ENCODE results near the gene DMRTC2.
A peak's percentile ranks its signal among the peaks of the same experiment; 100 is the strongest.

DMRTC2 gene

DNA sequence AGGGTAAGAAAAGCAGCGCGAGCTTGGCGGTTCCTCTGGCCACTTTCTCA lies at the start of gene DMRTC2:
Gene DMRTC2, plus strand, starts transcription at position 42 of the 50 bp plus-strand sequence. CDS start 2,387 bp downstream, outside the sequence.
- no peak for DNase-seq (ENCODE audit: low read depth)

DNA sequence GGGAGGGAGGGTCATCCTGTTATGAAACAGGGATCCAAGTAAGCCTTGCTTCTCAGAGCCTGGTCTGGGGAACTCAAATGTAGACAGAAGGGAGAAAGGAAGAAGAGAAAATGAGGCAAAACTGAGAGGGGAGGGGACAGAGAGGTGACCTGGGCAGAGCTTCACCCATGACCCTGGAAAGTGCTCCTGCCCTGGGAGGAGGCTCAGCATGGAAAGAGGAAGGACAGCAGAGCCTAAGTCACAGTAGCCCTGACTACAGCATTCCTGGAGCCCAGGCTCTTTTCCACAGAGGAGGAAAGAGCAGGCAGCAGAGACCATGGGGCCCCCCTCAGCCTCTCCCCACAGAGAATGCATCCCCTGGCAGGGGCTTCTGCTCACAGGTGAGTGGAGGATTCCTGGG lies 48.5 kb upstream of the DMRTC2 start, which contains the start of gene CEACAM3:
Gene CEACAM3, plus strand, starts transcription at position 226 of the 400 bp plus-strand sequence. Its CDS starts 91 bp downstream, at position 317.
- DNase-seq (ENCODE audit: low read depth): no peak

DNA sequence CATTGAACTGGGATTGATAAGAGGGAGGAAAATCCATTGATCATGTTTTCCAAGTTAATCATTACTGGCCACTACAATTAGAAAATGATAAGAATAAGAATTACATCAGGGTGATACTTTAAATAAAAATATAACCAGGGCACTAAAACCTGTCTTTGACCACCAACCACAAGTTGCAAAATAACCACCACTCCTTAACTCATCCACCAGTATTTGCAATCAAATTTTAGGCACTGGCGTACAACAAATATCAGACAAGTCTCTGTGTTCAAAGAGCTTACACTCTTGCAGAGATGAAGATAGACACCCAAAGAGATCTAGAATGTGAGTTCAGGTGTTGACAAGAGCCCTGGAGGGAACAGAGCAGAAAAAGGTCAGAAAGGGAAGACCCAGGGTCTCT lies 47.9 kb upstream of the DMRTC2 start:
- DNase-seq (ENCODE audit: low read depth): no peak

DNA sequence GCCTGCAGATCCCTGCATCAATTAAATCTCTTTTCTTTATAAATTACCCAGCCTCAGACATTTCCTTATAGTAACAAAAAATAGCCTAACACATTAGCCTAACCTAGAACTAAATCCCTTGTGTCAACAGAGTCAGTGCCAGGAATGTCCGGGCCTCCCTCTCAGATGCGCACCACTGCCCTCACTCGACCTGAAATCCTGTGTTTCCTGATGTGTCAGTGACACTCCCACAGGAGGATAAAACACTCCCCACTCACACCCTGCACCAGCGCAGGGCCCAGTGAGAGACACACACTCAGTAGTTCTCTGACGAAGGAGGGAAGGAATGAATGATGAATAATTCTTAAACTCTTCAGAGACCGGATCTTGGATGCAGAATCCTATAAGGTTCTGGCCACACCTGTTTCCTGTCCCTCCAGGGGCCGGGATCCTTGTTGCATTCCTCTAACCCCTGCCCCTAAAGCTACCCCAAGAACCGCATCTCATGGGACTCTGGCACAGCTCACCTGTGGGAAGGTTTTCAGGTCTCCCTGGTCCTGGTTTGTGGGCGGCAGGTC lies 45.3 kb upstream of the DMRTC2 start:
- no peak for DNase-seq (ENCODE audit: low read depth)

DNA sequence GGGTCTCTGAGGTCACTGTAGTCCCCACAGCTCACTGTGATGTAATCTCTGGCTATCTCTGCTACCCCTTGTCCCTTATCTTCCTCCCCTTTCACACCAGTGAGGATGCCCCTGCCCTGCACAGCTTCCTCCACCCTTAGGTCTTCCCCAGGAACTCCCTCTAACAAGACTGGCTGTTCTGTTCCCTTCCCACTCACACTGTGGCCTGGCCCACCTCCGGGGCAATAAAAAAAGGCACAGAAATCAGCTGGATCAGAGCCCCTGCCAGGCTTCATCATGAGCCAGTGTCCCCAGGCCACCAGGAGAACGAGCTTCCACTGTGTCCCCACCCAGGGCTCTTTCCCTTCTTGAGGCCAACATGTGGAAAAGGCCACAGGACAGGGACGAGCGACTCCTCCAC lies 43.8 kb upstream of the DMRTC2 start:
- no peak for DNase-seq (ENCODE audit: low read depth)

DNA sequence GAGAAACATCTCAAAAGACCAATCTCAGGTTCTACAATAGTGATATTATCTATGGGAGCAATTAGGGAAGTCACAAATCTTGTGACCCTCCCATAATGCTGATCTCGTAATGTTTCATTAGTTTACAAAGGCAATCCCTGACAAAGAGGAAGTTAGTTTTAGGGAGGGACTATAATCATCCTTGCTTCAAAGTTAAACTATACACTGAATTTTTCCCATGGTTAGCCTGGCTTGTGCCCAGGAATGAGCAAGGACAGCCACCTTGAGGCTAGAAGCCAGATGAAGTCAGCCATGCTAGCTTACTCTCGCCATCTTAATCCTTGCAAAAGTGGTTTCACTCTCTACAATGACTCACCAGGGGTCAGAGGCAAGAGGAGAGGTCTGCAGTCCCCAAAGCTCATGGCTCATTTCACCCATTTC lies 43.0 kb upstream of the DMRTC2 start:
- DNase-seq (ENCODE audit: low read depth): no peak

DNA sequence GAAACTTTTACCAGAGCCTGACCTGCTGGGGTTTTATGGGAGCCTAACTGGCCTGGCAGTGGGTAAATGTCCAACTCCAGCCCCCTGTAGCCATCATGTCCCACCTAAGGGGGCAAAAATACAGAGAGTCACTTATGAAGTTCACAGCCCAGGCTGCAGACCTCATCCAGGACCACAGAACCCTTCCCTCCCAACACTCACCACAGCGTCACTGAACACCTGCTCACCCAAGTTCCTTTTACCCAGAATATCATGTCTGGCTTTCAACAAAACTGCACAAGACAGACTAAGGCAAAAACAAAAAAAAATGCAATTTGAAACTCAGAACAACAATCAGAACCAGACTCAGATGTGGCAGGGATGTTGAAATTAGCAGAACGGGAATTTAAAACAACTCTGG lies 42.1 kb upstream of the DMRTC2 start:
- no peak for DNase-seq (ENCODE audit: low read depth)

DNA sequence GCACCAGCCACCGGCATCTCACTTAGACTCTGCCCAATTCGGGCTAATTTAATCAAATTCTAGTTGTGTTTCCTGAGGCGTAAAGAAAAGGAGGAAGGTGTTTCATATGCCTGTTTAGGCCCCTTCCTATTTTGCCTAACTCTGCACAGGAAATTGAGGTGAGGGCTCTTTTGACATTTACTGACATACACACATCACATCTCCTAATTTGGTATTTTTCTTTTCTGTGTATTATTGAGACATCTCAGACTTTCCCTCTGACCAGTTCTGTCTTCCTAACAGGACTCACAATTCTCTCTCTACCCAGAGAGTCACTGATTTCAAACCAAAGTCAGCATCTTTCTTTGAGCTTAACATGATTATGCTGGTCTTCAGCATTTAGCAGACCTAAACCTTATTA lies 40.5 kb upstream of the DMRTC2 start:
- no peak for DNase-seq (ENCODE audit: low read depth)

DNA sequence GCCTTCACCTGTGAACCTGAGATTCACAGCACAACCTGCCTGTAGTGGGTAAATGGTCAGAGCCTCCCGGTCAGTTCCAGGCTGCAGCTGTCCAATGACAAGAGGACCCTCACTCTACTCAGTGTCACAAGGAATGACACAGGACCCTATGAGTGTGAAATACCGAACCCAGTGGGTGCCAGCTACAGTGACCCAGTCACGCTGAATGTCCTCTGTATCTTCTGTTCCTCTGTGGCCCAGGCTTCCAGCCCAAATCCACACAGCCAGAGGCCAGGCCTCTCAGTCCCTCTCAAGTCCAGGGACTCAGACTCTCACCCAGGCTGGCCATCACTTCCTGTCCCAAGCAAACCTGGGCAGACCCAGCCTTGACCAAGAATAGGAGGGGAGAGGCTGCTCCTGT lies 37.7 kb upstream of the DMRTC2 start:
- no peak for DNase-seq (ENCODE audit: low read depth)

DNA sequence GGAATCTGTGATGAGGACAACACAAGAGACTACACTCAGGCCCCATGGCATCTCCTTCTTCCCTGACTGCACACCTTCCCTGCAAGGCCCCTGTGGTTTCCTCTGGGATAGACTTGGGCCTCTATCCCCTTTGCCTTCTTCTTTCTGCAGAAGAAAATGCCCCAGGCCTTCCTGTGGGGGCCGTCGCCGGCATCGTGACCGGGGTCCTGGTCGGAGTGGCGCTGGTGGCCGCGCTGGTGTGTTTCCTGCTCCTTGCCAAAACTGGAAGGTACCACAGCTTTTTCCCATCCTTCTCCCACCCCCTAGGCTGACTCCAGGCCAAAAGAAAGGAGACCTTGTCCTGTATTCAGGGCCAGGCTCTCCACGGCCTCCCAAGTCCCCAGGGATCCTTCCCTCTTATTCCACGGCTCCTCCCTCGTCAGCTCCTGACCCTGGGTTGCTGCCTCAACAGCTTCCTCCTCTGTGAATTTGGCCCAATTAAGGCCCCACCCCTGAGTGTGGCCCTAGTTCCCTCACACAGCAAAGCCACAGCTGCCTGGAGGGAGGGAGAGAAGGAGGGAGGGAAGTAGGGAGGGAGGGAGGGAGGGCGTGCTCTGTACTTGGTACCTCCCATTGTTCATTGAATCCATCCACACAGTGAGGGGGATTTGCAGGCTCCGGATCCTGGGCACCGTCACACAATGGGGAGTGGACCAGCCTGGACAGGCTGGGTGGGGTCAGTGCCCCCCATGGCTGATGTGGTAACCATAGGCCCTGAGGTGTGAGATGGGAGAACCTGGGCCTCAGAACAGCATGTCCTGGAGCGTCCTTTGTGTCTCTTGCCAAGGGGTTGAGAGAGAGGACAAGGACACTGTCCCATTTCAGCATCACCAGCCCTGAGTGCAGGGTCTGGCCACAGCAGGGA lies 35.9 kb upstream of the DMRTC2 start:
- no peak for DNase-seq (ENCODE audit: low read depth)

DNA sequence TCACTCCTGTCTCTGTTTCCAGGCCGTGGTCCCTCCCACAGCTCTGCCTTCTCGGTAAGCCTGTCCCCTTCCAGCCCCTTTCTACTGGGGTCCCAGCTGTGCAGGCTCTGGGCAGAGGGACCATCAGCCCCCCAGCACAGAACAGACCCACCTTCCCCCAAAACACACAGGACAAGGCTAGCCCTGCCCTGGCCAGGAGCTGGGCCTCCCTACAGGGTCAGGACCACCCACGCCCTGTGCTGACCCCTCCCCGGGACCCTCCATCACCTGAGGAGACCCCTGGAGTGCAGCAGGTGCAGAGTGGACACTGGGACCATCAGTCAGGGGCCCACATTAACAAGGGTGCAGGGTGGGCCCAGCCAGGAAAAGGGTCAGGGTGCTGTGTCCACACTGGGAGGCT lies 34.5 kb upstream of the DMRTC2 start:
- DNase-seq (ENCODE audit: low read depth): no peak

DNA sequence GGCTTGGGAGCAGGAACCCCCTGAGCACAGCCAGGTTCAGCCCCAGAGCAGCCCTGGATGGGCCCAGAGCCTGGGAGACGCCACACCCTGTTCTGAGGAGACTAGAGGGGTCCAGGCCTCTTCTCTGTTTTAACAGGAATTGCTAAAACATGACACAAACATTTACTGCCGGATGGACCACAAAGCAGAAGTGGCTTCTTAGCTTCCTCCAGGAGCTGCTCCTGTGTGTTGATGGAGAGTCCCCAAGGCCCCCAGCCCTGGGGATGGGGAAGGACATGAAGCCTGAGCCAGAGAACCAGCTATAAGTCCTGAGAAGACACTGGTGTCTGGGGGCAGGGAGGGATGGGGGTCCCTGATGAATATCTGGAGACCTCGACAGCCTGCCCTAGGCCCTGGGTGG lies 33.8 kb upstream of the DMRTC2 start:
- DNase-seq (ENCODE audit: low read depth): no peak

DNA sequence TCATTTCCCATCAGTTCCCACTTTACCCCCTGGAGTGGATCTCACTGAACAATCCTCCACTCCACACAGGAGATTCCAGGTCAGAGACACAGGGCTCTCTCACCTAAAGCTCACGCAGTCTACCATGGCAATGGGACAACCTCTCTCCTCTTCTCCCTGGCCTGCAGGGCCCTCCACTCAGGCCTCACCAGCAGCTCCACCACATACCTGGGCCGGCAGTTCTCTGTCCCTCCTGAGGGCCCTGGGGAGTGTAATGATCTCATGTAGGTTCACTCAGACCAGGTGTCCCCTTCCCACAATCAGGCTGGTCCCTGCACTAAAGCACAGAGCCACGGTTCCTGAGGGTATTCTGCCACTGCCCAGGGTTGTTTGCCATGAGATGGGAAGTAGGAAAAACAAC lies 32.9 kb upstream of the DMRTC2 start:
- DNase-seq (ENCODE audit: low read depth): no peak

DNA sequence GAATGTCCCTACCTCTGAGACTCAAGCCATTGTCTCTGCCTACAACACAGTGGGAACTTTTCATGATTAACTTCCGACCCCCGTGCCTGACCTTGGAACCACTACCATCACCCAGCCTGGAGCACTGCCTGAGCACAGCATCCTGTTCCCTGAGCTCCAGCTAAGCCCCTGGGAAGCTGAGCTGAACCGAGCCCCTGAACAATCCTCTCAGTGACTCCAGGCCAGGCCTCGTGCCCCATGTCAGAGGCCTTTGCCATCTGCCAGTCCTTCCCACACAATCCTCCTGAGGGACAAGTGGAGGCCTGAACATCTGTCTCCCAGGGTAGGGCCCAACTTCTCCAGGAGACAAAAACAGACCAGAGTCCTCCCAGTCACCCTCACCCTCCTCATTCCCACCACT lies 30.9 kb upstream of the DMRTC2 start:
- DNase-seq (ENCODE audit: low read depth): no peak

DNA sequence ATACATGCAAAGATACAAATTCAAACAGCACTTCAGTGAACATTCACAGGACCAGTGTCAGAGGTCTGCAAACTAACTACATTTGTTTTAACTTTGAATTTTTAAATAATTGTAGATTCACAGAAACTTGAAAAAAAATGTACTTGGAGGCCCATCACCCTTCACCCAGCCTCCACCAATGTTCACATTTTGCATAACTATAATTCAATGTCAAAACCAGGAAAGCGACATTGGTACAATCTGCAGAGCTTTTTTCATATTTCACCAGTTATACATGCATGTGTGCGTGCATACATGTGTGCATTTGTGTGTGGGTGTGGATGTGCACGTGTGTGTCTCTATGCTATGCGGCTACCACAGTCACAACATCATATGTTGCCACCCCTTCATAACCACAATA lies 29.5 kb upstream of the DMRTC2 start:
- DNase-seq (ENCODE audit: low read depth): no peak

DNA sequence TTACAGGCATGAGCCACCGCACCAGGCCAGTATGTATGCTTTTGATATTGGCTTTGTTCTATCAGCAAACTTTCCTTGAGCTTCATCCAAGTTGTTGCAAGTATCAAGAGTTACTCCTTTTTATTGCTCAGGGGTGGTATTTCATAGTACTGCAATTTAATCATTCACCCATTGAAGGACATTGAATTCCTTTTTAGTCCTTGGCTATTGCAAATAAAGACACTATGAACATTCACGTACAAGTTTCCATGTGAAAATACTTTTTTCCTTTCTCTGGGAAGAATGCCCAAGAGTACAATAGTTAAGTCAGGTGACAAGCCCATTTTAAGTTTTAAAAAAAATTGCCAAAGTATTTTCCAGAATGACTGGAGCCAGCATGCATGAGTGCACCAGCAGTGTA lies 28.1 kb upstream of the DMRTC2 start:
- DNase-seq (ENCODE audit: low read depth): no peak

DNA sequence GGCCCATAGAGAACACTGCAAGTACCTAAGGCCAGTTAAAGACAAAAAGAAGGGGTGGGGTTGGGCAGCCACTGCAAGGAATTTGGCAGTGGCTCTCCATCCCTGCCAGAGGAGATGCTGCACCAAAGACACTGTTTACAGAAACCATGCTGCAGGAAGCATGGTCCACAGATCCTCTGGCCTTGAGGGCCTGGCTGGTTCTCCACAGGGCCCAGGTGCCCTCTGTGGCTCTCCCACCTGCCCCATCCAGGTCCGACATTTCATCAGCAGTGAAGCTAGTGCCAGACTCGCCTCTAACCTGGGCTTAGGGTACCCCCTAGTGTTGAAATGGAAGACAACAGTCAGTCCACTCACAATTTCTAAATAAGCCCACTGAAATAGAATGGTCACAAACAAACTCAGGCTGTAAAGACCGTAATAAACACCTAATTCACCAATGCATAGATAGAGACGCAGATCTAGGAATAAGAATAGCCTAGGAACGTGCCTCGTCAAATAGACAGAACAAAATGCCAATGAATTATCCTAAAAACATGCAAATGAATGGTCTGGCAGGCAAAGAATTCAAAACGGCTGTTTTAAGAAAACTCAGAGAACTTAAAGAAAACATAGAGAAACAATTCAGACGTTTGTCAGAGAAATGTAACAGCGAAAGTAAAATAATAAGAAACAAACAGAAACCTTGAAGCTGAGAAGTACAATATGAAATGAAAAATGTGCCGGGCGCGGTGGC lies 23.7 kb upstream of the DMRTC2 start:
- peak; percentile 20 for DNase-seq (ENCODE audit: low read depth)

DNA sequence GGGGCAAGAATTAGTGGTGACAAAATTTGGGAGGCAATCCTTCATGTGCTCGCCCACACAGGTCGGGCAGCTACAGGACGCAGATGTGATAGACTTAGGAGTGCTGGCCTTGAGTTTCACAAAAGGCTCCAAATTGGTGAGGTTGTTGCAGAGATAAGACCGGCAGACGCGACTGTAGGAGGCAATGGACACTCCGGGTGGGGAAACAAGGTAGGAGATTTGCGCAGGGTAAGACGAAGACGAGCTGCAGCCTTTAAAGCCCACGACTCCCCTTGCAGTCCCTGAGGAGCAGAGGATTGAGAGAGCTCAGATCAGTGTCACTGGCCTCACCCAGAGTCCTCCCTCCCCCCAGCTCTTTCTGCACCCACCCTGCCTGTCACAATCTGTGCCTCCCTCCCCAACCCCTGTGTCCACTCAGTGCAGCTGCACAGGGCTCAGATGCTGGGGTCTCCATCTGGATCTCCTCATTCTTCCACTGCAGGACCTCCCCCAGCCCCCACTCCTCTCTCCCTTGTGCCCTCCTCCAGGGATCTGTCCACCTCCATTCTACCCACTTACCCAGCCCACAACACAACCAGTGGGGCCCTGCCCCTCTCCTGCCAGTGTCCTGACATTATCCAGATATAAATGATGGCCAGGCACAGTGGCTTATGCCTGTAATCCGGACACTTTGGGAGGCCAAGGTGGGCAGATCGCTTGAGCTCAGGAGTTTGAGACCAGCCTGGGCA lies 6.7 kb upstream of the DMRTC2 start:
- no peak for DNase-seq (ENCODE audit: low read depth)

DNA sequence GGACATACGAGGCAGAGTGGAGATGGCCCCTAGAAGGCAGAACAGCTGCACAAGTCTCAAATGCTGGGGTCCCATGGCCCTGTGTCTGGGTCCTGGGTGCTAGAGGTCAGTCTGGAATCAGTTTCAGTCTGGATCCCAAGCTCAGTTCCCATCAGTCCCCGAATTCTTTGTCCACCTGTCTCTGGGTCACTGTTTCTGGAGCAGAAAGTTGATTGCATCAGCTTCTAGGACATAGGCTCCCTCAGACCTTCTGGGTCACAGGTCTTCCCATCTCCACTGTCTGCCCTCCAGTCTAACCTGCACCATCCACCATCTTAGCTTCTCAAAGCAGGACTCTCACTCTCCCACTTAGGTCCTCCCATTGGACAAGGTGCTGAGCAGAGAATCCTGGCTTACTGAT lies 5.6 kb upstream of the DMRTC2 start:
- DNase-seq (ENCODE audit: low read depth): no peak

DNA sequence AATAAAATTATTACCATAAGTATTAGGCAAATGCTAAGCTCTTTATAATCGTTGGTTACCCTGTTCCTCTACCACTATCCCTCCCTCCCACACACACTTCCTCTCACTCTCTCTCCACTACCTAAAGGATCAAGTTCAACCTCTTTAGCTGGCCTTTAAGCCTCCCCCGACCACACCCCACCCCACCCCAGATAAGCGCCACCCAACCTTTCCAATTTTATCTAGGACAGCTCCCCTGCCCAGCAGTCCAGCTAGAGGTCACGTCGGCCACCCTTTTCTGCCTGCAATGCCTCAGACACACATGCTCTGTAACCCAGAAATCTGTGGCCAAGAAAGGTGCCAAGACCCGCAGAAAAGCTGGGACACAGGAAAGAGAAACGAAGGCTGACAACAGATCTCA lies 1.5 kb upstream of the DMRTC2 start:
- DNase-seq (ENCODE audit: low read depth): no peak

DNA sequence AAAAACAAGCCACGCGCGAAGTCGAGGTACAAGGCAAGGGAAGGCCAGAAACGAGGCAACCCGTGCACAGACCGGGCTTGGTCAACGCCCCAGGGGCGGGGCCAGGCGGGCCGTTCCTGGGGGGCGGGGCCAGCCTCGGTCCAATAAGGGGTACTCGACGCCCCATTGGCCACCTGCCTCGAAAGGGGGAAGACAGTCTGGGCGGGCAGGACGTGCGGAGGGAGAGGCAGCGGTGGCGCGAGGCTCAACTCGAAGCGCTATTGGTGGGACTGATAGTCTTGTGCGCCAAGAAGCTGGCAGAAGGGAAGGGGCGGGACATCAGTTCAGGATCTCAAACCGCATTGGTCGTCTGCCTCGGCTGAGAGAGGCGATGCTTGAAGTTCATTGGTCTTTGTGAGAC lies 241 bp upstream of the DMRTC2 start, which contains the start of gene LYPD4:
Gene LYPD4, minus strand, starts transcription at position 83 of the 400 bp plus-strand sequence. CDS start 5,398 bp downstream, outside the sequence.
- DNase-seq (ENCODE audit: low read depth): no peak

DNA sequence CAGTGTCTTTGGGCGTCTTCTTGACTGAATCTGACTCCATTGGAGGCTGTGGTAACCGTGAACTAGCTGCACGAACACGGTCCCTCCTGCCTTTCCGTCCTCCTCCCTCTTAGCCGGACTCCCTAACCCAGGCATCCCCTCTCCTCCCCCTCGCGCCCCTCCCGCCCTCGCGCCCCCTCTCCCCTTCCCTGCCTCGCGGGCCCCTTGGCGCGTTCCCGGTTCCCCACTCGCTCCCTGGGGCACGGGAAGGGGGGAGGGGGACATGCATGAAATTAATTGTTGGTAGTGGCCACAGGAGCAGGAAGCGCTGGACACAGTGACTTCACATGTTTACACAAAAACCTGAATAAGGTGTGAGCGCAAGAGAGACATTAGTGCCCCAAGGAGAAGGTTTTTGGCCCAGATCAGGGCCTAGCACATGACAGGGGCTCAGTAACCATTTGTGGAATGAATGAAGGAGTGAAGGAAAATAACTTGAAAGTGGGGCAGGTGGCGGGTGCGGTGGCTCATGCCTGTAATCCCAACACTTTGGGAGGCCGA lies 279 bp downstream of the DMRTC2 start:
- DNase-seq (ENCODE audit: low read depth): no peak

Measured in activated T-cell treated with anti-CD3 and anti-CD28 coated beads for 24 hours (primary cell).